Suprapubic skin (tissue), 4 donors: ENCODE measurements around the gene PNKP.

ENCODE experiments used
- EP300 ChIP-seq: sonication (generic); formaldehyde crosslinking; IDR thresholded peaks from one replicate; pipeline ENCODE4 v1.6.1; 2017; ENCODE audit warnings: antibody characterized with exemption
- POLR2A ChIP-seq, 2 donors: fragments of 450-650 bp; IDR thresholded peaks; one replicate each; pipeline ENCODE4 v1.6.1; 2017; ENCODE audit warnings: antibody characterized with exemption in 2 of 2, mild to moderate bottlenecking in 2 of 2, moderate library complexity in 2 of 2
- POLR2AphosphoS5 ChIP-seq, 3 donors: sonication (generic); formaldehyde crosslinking; IDR thresholded peaks; one replicate each; pipeline ENCODE4 v1.6.1; 2017; ENCODE audit warnings: antibody characterized with exemption in 3 of 3
- TF ChIP-seq, protein P1 (sequence below), 2 donors: fragments of 200-600 bp in 1 of 2; fragments of 450-650 bp in 1 of 2; sonication (generic) in 1 of 2; IDR thresholded peaks; one replicate each; pipeline ENCODE4 v1.5.1; 2016 to 2019; ENCODE audit warnings: antibody characterized with exemption in 2 of 2, mild to moderate bottlenecking in 1 of 2, moderate library complexity in 1 of 2

DNA sequence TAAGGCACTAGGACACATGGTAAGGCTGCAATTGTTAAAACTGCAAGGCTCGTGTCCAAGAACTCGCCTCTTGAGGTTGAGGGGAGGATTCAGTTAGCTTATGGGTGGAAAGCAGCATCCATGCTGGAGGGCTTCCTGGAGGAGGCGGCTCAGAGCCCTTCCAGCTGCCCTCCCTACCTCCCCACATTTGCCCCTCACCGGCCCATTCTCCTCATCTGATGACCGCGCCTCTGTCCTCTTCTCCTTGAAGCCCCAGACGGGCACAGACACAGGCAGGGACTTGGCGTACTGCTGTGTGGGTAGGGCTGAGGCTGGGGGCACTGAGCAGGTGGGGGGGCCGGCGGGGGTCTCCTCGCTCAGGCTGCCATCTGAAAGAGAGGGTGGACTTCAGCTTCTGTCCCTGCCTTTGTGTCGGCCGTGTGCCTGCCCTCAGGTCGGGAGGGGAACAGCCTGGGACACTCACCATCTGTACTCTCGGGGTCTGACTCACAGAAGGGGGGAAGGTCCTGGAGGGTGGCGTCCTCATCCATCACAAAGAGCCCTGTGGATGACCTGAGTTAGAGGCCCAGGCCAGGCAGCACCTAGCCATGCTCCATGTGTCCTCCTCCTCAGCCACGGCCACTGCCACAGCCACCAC, 4.1 kb upstream of the PNKP start:
- TF ChIP-seq, protein P1, sequence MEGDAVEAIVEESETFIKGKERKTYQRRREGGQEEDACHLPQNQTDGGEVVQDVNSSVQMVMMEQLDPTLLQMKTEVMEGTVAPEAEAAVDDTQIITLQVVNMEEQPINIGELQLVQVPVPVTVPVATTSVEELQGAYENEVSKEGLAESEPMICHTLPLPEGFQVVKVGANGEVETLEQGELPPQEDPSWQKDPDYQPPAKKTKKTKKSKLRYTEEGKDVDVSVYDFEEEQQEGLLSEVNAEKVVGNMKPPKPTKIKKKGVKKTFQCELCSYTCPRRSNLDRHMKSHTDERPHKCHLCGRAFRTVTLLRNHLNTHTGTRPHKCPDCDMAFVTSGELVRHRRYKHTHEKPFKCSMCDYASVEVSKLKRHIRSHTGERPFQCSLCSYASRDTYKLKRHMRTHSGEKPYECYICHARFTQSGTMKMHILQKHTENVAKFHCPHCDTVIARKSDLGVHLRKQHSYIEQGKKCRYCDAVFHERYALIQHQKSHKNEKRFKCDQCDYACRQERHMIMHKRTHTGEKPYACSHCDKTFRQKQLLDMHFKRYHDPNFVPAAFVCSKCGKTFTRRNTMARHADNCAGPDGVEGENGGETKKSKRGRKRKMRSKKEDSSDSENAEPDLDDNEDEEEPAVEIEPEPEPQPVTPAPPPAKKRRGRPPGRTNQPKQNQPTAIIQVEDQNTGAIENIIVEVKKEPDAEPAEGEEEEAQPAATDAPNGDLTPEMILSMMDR (IDR thresholded peaks at IDR 0.05): no peak
- no peak for TF ChIP-seq POLR2A (IDR thresholded peaks at IDR 0.05)
- no peak for TF ChIP-seq POLR2AphosphoS5 (IDR thresholded peaks at IDR 0.05)
- TF ChIP-seq EP300: no peak
